Stimulated activated CD4-positive, alpha-beta T cell treated with anti-CD3 and anti-CD28 coated beads, Interleukin-2, amount 100 ng/mL, for 48 hours (primary cell): Measurements from ENCODE around the gene PLD5.
"Not testable (repeated sequence)": the region's sequence is repeated elsewhere in the genome, so short reads cannot be mapped to it uniquely, and the experiment has no call there.

Source experiments
- DNase-seq, 2 donors: peaks; one replicate each; pipeline ENCODE4 v3.0.0-alpha.2; 2020

Gene PLD5

GRCh38 chr1:242264419-242264818 is 260.1 kb downstream of the PLD5 start:
- not testable (repeated sequence) for DNase-seq

GRCh38 chr1:242245255-242245654 is 279.2 kb downstream of the PLD5 start:
- DNase-seq: no peak

- DNase-seq: no peak
Observed at GRCh38 chr1:242243472-242243871, 281.0 kb downstream of the PLD5 start.

GRCh38 chr1:242242983-242243382 is 281.5 kb downstream of the PLD5 start:
- no peak for DNase-seq

GRCh38 chr1:242241936-242242335 is 282.6 kb downstream of the PLD5 start:
- DNase-seq: no peak

GRCh38 chr1:242240691-242241090 is 283.8 kb downstream of the PLD5 start:
- DNase-seq: no peak

- DNase-seq: no peak
Observed at GRCh38 chr1:242240077-242240476, 284.4 kb downstream of the PLD5 start.

GRCh38 chr1:242239398-242239797 is 285.1 kb downstream of the PLD5 start:
- no peak for DNase-seq

- DNase-seq: no peak
Observed at GRCh38 chr1:242237051-242237450, 287.4 kb downstream of the PLD5 start.

- DNase-seq: no peak
Observed at GRCh38 chr1:242228991-242229390, 295.5 kb downstream of the PLD5 start.

- no peak for DNase-seq
Observed at GRCh38 chr1:242225767-242226573, 298.5 kb downstream of the PLD5 start.

GRCh38 chr1:242224878-242225766 is 299.4 kb downstream of the PLD5 start:
- not testable (repeated sequence) for DNase-seq

GRCh38 chr1:242224461-242224860 is 300.0 kb downstream of the PLD5 start:
- no peak for DNase-seq

GRCh38 chr1:242219905-242220304 is 304.6 kb downstream of the PLD5 start:
- DNase-seq: no peak

GRCh38 chr1:242219298-242219901 is 305.1 kb downstream of the PLD5 start:
- DNase-seq: no peak

GRCh38 chr1:242216368-242216767 is 308.1 kb downstream of the PLD5 start:
- DNase-seq: no peak

GRCh38 chr1:242214455-242214854 is 310.0 kb downstream of the PLD5 start:
- not testable (repeated sequence) for DNase-seq

- DNase-seq: not testable (repeated sequence)
Observed at GRCh38 chr1:242212961-242213360, 311.5 kb downstream of the PLD5 start.

- DNase-seq: no peak
Observed at GRCh38 chr1:242212401-242212800, 312.1 kb downstream of the PLD5 start.

GRCh38 chr1:242211254-242212022 is 313.1 kb downstream of the PLD5 start:
- no peak for DNase-seq

GRCh38 chr1:242210316-242210715 is 314.2 kb downstream of the PLD5 start:
- not testable (repeated sequence) for DNase-seq

GRCh38 chr1:242209063-242209462 is 315.4 kb downstream of the PLD5 start:
- DNase-seq: no peak

- DNase-seq: no peak
Observed at GRCh38 chr1:242208021-242208420, 316.5 kb downstream of the PLD5 start.
